HG03469 (cell line): Measurements from ENCODE around the gene PERP.
"Not testable (repeated sequence)": the region's sequence is repeated elsewhere in the genome, so short reads cannot be mapped to it uniquely, and the experiment has no call there.

ENCODE experiments used
- ATAC-seq: cut with Tn5 transposase; IDR thresholded peaks from one replicate; pipeline ENCODE4 v1.9.1; 2021; ENCODE audit warnings: mild to moderate bottlenecking, moderate library complexity, moderate number of reproducible peaks; ENCODE audit not compliant: unreplicated experiment

PERP gene

GRCh38 chr6:138105880-138106664, 1.1 kb downstream of the PERP start:
- ATAC-seq: no peak

- no peak for ATAC-seq
Observed at GRCh38 chr6:138105446-138105845, 1.8 kb downstream of the PERP start.

- no peak for ATAC-seq
Observed at GRCh38 chr6:138104618-138105213, 2.5 kb downstream of the PERP start.

GRCh38 chr6:138103871-138104270, 3.3 kb downstream of the PERP start:
- no peak for ATAC-seq

DNA sequence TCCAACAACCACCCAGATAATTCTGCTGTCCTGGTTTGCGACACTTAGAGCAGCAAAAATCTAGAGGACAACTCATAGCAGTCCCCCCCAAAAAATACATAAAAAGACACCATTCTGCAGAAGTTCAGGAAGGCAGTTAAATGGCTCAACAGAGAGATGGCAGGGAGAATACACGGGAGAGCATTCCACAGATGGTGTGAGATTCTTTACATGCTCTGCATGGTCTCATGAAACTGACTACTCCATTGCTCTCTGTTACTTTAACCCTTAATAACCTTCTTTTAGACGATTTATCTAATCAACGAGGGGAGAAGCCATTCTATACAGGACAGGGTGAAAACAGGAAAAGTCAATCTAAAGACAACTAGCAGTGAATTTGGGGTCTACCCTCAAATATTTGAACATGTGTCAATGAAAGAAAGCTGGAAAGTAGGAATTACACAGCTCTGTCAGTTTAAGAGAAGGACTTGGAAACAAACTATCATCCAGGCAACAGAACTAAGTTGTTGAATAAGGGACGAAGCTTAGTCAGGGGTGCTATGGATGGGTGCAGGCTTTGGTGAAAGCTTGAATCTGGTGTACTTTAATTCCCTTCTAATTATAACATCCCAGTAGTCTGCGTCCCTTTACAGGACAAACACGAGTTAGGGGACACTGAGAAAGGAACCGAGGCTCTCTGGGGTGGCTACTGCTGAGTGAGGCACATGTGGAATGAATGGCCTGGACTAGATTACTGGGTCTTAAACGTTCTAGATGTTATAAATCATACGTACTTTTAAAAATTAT, 5.1 kb downstream of the PERP start:
- ATAC-seq: no peak

DNA sequence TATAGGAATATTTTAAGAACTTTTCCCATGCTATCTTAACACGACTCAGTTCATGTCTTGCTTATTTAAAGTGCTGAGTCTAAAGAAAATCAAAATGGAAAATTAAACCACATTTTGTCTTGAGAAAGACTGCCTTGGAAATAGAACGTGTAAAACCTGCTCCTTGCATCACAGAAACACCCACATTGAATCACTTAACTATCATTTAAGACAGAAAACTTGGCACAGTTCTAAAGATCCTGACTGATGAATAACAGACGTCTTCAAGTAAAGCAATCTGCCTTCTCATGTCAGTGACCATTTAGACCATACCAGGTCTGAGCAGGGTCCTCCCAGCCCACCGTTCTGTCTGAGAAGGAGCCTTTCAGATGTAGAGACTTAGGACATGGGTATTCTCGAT, 7.4 kb downstream of the PERP start:
- ATAC-seq: no peak

GRCh38 chr6:138098306-138098705, 8.9 kb downstream of the PERP start:
- no peak for ATAC-seq

GRCh38 chr6:138094260-138094659, 13.0 kb downstream of the PERP start:
- ATAC-seq: no peak

DNA sequence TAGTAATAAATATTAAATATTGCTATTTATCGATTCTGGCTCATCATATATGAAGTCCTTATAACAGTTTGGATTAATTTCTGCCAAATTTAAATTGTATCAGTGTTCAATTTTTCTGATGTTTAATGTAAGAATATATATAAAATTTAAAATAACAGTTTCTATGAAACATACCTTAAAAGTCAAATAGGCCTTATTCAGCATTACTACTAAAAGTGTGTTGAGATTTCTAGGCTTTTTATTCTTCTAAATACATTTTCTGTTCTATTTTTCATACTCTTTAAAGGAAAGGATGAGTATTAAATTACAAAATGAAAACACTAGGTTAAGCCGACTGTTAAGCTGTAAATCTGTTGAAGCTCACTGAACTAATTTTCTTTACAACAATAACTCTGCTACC, 13.6 kb downstream of the PERP start:
- no peak for ATAC-seq

- no peak for ATAC-seq
Observed at GRCh38 chr6:138092686-138093085, 14.5 kb downstream of the PERP start.

DNA sequence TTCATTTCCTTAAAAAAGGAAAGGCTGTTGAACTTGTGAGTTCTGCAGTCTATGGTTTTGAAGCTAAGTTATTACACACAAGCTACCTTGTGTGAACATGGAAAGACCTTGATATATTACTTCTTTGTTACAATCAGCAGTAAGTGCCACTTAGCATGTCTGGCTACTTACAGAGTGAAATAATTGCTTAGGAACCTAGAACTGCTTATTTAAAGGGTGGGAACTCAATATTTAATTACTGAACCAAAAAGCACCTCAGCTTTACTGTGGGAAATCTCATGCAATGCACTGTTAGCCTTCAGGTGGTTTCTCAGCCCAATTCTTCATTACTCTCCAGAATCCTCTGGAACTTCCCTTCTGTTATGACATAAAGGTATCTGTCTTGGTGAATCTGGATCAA, 17.9 kb downstream of the PERP start:
- ATAC-seq: no peak

DNA sequence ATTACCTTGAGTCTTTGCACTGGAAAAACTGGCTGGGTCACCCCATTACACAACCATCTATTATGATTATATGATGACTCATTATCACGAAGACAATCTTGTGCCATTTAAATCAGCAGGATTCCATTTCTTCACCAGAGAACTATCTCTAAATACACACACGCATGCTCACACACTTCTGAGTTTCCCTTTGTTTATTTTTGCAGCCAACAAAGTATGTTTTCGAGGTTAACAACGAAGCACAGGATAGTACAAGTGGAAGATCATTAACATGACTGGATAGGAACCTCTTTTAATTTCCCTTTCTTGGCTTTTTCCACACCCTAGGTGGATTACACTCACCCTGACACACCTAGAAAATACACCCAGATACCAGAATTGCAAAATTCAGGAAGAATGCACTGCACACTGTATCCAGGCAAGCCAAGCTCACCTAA, 18.9 kb downstream of the PERP start:
- ATAC-seq: no peak

DNA sequence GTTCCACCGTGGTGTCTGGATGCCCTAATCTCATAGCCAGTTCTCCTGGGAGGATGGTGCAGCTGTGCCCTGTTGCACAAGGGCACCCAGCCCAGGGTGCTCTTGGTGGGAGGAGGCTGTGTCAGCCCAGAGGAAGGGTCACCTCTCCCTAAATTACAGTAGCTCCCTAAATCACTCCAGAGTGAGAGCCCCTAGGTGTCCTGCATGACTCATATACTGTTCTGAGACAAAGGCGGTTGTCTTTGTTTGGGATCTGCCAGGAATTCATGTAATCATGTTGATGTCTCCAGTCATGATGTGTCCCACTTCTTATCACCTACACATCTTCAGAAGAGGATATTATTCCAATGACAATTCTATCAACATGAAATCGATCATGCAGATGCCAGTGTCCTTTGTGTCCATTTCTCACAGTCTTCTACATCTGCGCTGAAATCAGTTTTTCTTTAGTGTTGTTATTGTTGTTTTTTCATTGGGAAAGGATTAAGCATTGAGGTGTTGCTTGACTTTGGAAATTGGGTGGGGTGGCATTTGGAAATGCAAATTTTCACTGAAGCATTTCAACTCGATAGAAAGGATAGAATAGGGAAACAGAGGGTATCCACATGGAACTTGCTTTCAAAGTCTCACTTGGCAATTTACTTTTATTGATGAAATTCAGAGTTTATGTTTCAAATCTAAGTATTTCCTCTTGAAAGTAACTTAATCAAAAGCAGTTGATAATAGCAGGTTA, 19.5 kb downstream of the PERP start:
- no peak for ATAC-seq

DNA sequence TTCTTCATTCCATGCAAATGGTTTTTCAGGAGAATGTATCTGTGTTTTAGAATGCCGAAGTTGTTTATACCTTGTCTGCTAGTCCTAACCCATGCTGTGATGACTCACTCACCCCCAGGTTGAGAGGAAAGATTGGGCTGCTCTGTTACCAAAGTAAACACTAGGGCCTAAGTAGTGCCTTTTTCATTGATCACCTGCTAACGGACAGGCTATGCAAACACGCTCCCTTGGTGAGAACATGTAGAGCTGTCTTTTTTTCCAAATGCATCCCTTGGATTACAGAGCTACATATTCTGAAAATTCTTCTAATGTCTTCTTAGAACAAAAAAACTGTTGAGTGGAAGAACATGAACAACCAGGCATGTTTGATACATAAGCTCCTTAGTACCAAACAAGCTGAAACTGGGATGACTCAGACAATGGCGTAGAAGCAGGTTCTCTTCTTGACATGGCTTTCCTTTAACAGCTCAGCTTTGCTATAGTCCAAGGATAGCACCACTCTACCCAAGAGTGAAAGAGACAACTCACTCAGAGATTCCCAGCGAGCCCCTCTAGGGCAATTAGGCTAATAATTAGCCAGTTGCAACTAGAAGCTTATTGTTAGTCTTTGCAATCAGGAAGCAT, 20.5 kb downstream of the PERP start:
- no peak for ATAC-seq

- no peak for ATAC-seq
Observed at GRCh38 chr6:138085839-138086222, 21.4 kb downstream of the PERP start.

GRCh38 chr6:138084904-138085838, 22.0 kb downstream of the PERP start:
- ATAC-seq: no peak

DNA sequence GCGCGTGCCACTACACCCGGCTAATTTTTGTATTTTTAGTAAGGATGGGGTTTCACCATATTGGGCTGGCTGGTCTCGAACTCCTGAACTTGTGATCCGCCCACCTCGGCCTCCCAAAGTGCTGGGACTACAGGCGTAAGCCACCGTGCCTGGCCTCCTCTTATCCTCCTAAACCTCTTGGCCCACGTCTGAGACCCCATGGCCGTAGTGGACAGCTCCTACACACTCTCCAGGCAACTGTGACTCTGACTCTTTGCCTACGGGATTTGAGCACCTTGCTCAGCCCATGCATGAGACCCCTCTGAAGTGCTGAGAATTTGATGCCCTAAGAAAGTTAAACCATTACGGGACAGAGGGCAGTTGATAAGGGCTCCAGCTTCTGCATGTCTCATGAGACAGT, 25.0 kb downstream of the PERP start:
- ATAC-seq: no peak

- not testable (repeated sequence) for ATAC-seq
Observed at GRCh38 chr6:138079556-138079955, 27.7 kb downstream of the PERP start.

DNA sequence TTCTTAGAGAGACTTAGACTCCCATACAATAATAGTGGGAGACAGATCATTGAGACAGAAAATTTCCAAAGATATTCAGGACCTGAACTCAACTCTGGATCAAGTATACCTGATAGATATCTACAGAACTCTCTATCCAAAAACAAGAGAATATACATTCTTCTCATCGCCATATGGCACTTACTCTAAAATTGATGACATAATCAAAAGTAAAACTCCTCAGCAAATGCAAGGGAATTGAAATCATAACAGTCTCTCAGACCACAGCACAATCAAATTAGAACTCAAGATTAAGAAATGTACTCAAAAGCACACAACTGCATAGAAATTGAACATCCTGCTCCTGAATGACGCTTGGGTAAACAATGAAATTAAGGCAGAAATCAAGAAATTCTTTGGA, 28.7 kb downstream of the PERP start:
- no peak for ATAC-seq

- ATAC-seq: no peak
Observed at GRCh38 chr6:138073264-138073663, 34.0 kb downstream of the PERP start.
